Measurements from ENCODE around the gene SDR9C7.
"Not testable (repeated sequence)": the region's sequence is repeated elsewhere in the genome, so short reads cannot be mapped to it uniquely, and the experiment has no call there.

SDR9C7 gene

DNA sequence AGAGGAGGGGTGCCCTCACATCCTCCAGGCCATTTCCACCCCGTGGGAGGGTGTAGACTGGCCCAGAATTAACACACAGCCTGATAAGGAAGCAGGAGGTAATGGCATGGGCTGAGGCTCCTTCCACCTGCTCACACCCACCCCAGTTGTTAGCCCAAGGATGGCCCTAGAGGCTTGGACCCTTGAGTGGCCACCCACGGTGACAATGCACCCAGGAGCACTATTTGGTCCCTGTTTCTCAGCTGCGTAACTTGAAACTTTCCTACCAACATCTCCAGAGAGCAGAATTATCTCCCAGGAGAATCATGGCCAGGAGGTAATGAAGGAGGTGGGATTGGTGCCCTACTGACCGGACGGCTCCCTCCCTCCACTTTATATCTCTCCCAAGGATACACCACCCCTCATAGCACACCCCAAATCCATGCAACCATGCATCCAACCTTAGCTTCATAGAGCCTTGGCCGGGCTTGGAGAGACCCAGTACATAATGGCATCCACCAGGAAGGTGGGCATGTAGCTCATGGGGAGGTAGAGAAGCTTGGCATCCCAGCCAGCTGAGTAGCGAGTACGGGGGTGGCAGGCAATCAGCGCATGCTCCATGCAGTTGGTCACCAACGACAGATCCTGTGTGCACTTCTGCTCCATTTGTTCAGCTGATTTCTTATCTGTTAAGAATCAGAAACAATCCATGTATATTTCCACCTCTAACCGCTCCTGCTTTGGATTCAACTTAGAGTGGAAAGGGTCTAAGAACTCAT, 17.6 kb upstream of the SDR9C7 start:
- no peak for DNase-seq

DNA sequence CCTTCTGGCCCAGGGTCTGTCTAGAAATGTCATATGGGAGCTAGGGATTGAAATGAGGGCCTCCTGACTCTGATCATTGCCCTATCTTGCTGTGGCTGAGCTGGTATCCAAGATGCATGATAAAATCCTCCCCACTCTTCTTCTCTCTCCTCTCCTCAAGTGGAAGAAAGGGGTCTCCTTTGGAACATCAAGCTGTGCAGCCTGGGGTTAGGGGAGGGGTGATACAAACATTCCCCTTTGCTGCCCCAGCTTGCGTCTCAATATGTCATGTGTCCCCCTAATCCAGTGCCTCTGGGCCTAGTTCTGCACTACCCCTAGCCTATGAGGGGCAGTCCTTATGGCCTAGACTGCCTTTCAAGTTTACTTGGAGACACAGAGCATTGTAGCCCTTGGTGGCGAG, 14.7 kb upstream of the SDR9C7 start:
- no peak for DNase-seq

GRCh38 chr12:56948457-56948777, 14.2 kb upstream of the SDR9C7 start:
- no peak for DNase-seq

- DNase-seq = no peak
Measured at GRCh38 chr12:56947633-56948456, 13.6 kb upstream of the SDR9C7 start.

DNA sequence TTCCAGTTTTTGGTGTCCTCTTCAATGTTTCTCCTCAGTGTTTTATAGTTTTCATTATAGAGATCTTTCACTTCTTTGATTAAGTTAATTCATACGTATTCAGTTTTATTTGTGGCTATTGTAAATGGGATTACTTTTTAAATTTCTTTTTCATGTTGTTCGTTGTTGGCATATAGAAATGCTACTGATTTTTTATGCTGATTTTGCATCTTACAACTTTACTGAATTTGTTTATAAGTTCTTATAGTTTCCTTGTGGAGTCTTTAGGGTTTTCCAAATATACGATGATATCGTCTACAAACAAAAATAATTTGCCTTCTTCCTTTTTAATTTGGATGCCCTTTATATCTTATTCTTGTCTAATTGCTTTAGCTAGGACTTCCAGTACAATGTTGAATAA, 9.7 kb upstream of the SDR9C7 start:
- DNase-seq = no peak

DNA sequence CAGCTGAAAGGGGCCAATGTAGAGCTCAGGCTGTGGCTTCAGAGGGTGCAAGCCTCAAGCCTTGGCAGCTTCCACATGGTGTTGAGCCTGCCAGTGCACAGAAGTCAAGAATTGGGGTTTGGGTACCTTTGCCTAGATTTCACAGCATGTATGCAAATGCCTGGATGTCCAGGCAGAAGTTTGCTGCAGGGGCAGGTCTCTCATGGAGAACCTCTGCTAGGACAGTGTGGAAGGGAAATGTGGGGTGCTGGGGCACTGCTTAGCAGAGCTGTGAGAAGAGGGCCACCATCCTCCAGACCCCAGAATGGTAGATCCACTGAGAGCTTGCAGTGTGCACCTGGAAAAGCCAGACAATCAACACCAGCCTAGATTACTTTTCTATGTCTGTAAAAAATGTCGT, 9.2 kb upstream of the SDR9C7 start:
- DNase-seq = not testable (repeated sequence)

DNA sequence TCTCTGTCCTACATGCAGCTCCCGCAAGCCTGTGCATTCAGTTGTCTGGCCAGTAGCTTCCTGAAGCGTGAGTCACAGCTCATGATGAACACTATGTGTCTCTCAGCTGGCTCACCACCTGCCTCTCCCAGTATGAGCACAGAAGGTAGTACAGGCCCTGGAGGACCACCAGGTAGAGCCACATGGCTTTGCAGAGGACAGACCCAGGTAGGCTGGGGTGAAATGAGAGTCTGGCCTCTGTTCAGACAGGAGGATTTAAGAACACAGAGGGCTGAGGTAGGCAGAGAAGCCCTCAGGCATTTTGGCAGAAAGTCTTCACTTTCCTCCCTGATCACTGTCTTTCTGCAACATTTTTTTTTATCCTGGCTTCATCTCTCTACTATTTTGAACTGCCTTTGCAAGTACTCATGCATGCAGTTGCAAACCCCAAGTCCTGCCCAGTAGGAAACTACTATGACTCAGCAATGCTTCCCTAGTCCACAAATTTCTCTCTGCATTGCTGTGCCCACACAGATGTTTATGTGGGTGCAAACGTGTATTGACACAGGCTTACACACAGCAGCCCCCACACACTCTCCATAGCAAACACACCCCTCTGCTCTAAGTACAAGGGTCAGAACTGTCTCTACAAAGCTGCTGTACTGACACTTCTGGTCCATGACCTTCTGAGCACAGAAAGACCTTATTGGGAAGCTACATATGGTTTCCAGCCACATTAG, 7.2 kb upstream of the SDR9C7 start:
- DNase-seq = no peak

- not testable (repeated sequence) for DNase-seq
Measured at GRCh38 chr12:56940942-56941298, 6.7 kb upstream of the SDR9C7 start.

DNA sequence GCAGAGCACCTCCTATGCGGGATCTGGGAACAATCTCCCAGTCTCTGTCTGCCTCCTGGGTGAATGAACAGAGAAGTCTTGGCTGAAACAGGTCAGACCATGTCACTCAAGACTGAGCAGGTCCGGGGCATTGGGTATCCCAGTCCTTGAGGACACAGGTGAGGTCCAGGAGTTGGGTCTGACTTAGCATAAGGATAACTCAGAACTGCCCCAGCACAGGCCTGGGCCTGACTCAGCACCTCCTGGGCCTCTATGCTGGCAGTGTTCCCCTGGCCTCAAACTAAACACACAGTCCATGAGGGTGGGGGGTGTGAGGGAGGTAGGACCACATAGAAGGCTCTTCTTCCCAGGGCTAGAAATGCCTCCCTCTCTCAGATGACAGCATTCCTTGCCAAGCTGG, 1.5 kb upstream of the SDR9C7 start:
- DNase-seq = no peak

- no peak for DNase-seq
Measured at GRCh38 chr12:56935157-56935556, 949 bp upstream of the SDR9C7 start.

- no peak for DNase-seq
Measured at GRCh38 chr12:56932867-56933266, 1.3 kb downstream of the SDR9C7 start.

DNA sequence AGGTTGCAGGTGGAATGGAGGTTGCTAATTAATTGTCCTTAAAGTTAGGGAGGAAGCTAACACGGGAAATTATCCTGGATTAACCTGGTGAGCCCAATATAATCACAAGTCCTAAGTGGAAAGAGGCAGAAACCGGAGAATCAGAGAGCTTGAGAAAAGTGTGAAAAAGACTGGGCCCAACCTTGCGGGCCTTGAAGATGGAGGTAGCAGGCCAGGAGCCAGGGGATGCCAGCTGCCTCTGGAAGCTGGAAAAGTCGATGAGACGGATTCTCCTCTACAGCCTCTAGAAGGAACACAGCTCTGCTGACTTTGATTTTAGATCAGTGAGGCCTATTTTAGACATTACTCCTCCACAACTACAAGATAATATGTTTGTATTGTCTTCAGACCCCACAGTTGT, 2.1 kb downstream of the SDR9C7 start:
- DNase-seq = no peak

DNA sequence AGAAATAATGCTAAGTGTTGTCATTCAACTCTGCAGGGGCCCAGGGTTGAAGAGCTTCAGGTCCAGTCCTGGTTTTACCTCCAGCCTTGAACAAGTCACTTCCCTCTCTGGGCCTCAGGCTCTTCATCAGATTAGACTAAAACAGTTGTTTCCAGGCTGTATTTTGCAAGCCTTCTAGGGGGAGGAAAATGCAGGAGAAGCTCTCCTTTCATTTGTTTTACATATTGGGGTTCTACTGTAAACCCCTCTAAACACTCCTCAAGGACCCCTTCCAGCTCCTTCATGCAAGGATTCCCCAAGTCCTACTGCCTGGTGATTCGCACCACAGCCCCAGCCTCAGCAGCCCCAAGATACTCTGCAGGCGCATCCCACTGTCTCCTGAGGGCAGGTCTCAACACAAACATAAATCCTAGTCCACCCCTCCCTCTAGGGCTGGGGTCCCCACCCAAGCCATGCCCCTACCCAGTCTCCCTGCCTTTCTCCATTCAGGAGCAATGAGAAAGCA, 2.7 kb downstream of the SDR9C7 start:
- DNase-seq = no peak

DNA sequence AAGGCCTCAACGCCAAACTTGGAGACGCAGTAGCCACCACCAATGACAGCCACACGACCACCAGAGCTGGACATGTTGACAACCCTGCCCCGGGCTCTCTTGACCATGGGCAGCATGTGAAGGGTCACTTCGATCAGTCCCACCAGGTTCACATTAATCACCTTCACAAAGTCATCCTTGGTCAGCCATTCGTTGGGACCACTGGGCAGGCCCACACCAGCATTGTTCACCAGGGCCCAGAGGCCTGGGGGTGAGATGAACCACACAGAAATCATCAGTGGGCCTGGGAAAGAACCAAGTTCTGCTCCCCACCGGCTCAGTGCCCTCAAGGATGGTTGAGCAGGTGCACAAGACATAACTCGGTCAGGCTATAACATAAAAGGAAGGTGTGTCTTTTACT, 4.0 kb downstream of the SDR9C7 start:
- DNase-seq = no peak

GRCh38 chr12:56929780-56930179, 4.4 kb downstream of the SDR9C7 start:
- DNase-seq = no peak

DNA sequence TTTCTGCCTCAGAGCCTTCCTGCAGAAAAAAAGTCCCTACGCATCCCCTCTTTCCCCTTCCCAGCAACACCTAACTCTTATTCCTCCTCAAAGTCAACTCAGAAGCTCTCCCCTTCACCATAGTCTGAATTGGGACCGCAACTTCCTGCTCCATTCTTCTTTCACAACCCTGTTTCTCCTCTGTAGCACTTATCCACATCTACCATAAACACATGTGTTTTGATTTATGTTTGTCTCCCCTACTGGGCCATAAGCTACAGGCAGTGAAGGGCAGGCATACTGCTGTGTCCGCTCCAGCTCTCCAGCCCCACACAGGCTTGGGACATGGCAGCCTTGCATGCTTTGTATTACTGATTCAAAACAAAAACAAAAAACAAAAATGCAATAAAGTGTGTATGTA, 5.9 kb downstream of the SDR9C7 start:
- no peak for DNase-seq

DNA sequence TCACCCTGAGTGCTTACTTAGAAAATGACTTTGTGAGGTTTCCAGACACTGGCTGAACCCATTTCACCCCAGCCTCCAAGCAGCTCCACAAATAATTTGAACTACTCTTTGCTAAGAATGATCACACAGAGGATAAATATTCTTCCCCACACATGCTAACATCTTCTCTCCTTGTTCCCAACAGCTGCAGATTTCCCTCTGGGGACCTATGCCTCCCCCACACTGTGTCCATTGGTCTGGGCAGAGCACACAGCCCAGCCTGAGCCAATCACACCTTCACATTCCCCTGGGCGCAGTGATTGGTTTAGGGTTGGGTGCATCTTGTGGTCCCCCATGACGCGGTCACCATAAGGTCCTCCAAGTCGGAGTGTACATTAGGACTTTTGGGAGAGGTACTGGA, 6.9 kb downstream of the SDR9C7 start:
- DNase-seq = no peak

DNA sequence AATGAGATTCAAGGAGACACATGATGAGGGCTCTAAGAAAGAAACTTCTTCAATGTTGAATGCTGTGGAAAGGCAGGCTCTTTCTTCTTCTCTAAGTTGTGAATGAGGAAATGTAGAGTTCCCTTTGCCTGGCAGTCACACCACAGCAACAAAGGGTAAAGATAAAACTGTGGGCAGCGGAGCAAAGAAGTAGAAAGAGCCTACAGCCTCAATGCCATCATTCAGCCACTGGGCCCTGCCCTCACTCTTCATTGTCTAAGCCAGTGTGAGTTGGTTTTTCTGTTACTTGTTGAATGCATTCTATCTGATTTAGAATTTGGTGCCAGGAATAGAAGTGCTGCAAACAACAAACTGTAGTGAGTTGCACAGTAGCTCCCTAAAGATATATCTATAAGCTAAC, 12.2 kb downstream of the SDR9C7 start:
- DNase-seq = no peak

DNA sequence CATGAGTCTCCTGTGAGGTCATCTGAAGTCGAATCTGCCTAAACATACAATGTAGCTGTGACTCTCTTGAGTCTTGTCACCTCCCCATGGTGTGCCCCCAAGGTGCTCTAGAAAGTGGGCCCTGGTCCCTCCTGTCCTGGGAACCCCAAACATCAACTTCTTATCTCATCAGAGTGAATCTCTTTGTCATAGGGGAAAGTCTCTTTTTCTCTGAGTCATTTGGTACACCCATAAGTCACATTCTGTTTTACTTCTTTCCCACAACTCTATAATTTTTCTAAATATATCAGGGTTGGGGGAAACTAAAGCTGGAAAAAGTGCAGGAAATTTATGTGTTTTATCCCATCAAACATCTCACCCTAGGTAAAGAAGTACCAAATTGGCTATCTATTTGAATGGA, 12.9 kb downstream of the SDR9C7 start:
- no peak for DNase-seq

DNA sequence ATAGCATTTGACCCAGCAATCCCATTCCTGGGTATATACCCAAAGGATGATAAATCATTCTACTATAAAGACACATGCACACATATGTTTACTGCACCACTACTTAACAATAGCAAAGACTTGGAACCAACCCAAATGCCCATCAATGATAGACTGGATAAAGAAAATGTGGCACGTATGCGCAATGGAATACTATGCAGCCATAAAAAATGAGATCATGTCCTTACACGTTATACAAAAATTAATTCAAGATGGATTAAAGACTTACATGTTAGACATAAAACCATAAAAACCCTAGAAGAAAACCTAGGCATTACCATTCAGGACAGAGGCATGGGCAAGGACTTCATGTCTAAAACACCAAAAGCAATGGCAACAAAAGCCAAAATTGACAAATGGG, 16.1 kb downstream of the SDR9C7 start:
- DNase-seq = not testable (repeated sequence)

GRCh38 chr12:56916996-56917333, 17.2 kb downstream of the SDR9C7 start:
- no peak for DNase-seq

- no peak for DNase-seq
Measured at GRCh38 chr12:56916296-56916995, 17.8 kb downstream of the SDR9C7 start.

- DNase-seq = no peak
Measured at GRCh38 chr12:56914724-56915123, 19.5 kb downstream of the SDR9C7 start.

Data from 8988T (cell line).